Activated CD8-positive, alpha-beta memory T cell treated with anti-CD3 and anti-CD28 coated beads, Interleukin-2, amount 50 U/mL, for 24 hours (primary cell): Measurements from ENCODE around the gene ZNF732.
"Not testable (repeated sequence)": the region's sequence is repeated elsewhere in the genome, so short reads cannot be mapped to it uniquely, and the experiment has no call there.

Experiments
- DNase-seq: peaks from one replicate; pipeline ENCODE4 v3.0.0-alpha.2; 2020; ENCODE audit errors: extremely low read depth

ZNF732 gene

DNA sequence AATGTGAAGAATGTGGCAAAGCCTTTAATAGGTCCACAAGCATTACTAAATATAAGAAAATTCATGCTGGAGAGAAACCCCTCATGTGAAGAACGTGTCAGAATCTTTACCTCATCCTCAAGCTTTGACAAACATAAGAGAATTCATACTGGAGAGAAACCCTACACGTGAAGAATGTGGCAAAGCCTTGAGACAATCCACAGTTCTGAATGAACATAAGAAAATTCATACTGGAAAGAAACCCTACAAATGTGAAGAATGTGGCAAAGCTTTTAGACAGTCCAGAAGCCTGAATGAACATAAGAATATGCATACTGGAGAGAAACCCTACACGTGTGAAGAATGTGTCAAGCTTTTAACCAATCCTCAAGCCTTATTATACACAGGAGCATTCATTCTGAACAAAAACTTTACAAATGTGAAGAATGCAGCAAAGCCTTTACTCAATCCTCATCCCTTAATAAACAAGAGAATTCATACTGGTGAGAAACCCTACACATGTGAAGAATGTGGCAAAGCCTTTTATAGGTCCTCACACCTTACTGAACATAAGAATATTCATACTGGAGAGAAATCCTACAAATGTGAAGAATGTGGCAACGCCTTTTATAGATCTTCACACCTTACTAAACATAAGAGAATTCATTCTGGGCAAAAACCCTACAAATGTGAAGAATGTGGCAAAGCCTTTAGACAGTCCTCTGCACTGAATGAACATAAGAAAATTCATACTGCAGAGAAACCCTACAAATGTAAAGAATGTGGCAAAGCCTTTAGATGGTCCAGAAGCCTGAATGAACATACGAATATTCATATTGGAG lies 51.1 kb downstream of the ZNF732 start:
- no peak for DNase-seq

DNA sequence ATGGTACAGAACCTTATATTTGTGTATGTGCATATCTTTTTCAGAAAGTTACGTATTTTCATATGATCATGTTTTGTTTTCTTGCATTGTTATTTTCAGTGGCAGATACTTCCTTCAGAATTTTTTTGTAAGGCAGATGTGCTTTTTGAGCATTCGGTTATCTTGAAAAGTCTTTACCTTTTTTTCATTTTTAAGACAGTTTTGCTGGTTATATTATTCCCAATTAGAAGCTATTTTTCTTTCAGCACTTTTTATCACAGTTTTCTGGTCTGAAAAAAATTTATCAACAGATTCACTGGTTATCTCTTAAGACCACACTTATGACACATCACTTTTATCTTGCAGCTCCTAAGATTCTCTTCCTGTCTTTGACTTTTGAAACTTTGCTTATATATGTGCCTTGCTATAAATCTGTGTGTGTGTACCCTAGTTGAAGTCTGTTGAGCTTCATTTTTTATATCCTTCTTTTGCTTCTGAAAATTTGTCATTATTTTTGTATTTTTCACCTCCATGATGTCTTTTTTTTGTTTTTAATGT lies 53.1 kb downstream of the ZNF732 start:
- no peak for DNase-seq

DNA sequence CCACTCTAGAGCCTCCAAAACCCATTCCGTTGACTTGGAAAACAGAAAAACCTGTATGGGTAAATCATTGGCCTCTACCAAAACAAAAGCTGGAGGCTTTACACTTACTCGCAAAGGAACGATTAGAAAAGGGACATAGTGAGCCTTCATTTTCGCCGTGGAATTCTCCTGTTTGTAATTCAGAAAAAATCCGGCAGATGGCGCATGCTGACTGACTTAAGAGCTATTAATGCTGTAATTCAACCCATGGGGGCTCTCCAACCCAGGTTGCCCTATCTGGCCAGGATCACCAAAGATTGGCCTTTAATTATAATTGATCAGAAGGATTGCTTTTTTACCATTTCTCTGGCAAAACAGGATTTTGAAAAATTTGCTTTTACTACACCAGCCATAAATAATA lies 60.8 kb downstream of the ZNF732 start:
- no peak for DNase-seq

DNA sequence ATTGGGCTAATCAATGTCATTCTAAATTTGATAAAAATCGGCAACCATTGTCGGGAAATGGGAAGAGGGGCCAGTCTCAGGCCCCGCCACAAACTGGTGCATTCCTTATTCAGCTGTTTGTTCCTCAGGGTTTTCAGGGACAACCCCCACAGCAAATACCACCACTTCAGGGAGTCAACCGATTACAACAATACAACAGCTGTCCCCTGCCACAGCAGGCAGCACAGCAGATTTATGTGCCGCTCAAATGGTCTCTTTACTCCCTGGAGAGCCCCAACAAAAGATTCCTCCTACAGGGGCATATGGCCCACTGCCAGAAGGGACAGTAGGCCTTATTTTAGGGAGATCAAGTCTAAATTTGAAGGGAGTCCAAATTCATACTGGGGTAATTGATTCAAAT lies 61.8 kb downstream of the ZNF732 start:
- DNase-seq: no peak

DNA sequence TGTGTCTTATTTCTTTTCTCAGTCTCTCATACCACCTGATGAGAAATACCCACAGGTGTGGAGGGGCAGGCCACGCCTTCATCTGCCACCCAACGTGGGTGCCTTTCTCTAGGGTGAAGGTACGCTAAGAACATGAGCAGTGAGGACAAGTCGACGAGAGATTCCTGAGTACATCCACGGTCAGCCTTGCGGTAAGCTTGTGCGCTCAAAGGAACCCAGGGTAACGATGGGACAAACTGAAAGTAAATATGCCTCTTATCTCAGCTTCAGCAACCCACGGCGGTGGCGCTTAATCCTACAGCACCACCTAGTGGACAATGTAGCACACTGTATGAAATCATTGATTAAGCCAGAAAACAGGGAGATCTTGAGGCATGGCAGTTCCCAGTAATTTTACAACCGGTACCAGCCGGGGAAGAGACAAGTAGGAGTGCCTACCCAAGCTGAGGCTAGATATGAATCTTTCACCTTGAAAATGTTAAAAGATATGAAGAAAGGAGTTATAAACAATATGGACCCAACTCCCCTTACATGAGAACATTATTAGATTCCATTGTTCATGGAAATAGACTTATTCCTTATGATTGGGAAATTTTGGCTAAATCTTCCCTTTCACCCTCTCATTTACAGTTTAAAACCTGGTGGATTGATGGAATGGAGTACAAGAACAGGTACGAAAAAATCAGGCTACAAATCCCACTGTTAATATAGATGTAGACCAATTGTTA lies 63.0 kb downstream of the ZNF732 start:
- DNase-seq: peak; percentile 19

DNA sequence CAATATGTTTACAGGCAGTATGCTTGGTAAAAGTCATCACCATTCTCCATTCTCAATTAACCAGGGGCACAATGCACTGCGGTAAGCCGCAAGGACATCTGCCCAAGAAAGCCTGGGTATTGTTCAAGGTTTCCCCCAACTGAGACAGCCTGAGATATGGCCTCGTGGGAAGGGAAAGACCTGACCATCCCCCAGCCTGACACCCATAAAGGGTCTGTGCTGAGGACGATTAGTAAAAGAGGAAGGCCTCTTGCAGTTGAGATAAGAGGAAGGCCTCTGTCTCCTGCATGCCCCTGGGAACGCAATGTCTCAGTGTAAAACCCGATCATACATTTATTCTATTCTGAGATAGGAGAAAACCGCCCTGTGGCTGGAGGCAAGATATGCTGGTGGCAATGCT lies 63.9 kb downstream of the ZNF732 start:
- not testable (repeated sequence) for DNase-seq

DNA sequence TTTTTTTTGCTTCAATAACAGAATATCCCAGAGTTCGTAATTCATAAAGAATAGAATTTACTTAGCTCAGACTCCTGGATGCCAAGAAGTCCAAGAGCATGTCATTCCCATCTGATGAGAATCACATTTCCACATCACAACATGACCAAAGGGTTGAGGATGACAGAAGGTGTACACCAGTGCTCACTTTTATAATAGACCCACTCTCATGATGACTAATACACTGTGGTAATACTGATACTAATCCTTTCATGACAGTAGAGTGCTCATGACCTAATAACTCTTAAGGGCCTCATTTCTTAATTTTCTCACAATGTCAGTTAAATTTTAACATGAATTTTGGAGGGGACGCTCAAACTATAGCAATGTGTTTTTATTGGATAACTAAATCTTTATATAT lies 69.2 kb downstream of the ZNF732 start:
- DNase-seq: no peak

DNA sequence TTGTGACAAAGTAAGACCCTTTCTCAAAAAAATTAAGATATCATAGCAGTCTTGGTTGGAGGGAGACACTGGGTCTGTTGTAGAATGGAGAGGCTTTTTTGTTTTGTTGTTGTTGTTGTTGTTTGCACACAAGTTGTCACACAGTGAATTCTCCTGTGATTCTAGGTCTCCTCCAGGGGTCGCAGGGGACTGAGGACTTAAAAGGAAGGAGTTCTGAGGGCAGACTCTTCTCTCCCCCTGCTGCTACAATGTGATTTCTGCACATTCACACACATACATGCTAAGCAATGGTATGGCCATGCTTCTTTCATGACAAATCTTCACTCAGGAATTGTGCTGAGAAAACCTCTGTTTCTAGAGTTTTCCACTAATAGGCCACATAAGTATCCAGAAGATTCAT lies 71.1 kb downstream of the ZNF732 start:
- DNase-seq: no peak

DNA sequence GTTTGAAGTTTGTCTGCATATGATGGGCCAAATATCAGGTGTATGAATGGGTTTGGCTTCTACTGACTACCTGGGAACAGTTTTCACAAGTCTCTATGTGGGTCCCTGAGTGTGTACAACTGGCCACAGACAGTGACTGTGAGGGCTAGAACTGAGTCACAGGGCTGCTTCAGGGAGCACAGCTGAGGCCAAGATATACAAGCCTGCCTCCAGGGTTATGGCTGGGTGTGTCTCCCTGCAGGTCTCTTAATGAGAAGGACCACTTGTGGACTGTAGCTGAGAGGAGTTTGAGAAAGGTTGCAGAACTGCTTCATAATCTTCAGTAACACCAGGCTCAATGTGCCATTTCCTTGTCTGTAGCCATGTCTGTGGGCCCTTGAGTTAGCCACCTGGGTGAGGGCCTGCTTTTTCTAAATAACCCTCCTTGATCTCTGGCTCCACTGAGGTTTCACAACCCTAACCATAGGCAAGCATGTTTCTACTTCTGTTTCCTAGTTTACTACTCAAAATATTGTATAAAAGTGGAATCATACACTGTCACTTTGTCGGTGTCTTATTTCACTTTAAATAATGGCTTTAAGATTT lies 81.3 kb downstream of the ZNF732 start:
- no peak for DNase-seq
